NCI-H2171 (cell line): ENCODE measurements around the gene PDHB.
"Not testable (repeated sequence)": the region's sequence is repeated elsewhere in the genome, so short reads cannot be mapped to it uniquely, and the experiment has no call there.

Source experiments
- DNase-seq: peaks from one replicate; lab custom pipeline; 2025; lab: John Stamatoyannopoulos, UW

Gene PDHB

GRCh38 chr3:58433400-58434167 lies at the start of gene PDHB:
PDHB (minus strand) TSS chr3:58433832; CDS start chr3:58433809, 23 bp downstream.
- peak; percentile 69 for DNase-seq

DNA sequence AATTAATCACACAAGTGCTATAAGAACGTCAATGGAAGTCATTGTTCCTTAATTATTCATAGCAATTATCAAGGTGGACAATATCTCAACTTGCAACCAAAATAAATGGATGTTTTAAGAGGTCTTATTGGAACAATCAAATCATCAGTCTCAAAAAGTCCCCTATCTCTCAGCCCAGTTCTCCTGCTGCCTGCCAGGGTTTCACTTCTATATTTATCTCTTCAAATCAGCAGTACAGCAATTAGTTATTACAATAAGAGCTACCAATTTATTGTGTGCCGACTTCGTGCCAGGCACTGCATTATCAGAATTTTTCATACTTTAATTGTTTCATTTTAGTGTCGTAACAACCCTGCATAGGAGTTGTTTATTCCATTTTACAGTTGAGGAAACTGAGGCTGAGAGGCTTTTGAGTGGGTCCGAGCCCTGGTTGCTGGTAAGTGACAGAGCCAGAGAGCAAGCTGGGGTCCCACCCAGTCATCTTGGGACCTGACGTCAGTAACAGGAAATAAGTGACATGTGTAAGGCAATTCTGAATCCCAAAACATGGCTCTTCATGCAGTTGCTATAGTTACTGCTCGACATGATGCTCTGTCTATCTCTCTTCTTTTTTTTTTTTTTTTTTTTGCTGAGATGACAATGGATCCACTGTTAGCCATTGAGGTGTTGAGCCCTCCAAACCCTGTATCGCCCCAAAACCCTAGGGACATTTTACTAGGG lies 49.4 kb upstream of the PDHB start:
- no peak for DNase-seq

GRCh38 chr3:58480309-58480708 lies 46.7 kb upstream of the PDHB start:
- no peak for DNase-seq

DNA sequence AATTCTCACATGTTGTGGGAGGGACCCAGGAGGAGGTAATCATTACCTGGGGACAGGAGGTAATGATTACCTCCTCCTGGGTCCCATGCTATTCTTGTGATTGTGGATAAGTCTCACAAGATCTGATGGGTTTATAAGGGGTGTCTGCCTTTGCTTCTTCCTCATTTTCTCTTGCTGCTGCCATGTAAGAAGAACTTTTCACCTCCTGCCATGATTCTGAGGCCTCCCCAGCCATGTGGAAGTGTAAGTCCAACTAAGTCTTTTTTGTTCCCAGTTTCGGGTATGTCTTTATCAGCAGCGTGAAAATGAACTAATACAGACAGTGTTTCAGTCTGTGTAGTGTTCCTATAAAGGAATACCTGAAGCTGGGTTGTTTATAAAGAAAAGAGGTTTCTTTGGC lies 45.1 kb upstream of the PDHB start:
- no peak for DNase-seq

DNA sequence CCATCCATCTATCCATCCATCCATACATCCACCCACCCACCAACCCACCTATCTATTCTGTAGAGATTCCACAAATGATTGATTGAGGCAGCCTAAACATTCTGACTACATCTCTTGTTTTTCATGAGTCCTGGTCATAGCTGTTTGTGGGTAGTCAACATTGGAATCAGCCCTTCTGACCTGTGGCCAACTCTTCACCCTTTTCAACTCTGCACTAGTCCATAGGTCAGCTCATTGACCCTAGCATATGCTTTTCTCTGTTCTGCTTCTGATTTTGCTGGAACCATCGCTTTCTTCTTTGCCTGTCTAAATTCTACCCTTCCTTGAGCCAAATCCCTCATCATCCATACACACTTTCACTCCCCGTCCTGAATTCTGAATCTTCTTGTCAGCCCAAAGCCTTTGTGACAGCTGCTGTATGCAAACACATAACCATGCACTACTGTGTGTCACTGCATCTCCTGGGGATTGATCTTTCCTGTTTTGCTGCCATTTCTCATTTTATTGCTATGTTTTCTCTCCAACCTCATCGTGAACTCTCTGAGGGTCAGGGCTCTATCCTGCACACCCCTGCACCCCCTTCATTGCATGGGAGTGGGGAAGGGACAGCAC lies 41.4 kb upstream of the PDHB start:
- no peak for DNase-seq

DNA sequence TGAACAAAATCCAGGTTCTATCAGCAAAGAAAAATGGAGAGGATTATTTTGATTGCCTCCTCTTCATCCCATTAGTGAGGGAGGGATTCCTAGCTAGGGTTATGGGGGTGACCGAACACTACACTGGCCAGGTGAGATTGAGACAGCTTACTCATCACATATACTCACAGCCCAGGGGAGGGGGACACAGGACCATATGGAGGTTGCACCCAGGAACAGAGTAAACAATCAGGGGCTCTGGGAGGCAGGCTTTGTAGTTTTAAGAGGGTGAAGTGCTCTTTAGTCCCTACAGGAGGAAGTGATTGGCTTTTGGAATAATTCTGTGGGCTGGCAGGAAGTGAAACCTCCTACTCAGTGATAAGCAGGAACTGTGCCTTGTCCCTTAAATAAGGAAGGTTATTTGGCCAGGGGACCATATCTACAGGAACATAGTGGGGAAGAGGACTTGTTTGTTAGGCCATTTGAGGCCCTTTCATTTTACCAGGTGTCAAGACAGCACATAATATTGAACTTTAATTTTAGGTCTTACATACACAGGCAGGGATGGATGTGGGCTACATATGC lies 40.8 kb upstream of the PDHB start:
- DNase-seq, result no peak

DNA sequence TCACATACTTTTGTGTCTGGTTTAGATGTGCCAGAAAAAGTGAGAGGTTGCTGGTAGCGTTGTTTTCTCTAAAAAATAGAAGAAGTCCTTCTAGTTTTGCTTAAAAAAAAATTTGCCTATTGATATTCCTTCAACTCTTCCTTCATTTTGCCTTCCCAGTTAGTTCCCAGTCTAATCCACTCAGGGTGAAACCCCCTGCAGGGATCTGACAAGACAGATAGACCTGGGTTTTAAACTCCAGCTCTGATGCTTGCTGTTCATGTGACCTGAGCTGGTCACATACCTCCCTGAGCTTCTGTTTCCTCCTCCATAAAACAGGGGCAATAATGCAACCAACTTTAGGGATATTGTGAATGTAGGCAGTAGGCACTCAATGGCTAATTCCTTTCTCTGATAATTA lies 39.6 kb upstream of the PDHB start:
- no peak for DNase-seq

DNA sequence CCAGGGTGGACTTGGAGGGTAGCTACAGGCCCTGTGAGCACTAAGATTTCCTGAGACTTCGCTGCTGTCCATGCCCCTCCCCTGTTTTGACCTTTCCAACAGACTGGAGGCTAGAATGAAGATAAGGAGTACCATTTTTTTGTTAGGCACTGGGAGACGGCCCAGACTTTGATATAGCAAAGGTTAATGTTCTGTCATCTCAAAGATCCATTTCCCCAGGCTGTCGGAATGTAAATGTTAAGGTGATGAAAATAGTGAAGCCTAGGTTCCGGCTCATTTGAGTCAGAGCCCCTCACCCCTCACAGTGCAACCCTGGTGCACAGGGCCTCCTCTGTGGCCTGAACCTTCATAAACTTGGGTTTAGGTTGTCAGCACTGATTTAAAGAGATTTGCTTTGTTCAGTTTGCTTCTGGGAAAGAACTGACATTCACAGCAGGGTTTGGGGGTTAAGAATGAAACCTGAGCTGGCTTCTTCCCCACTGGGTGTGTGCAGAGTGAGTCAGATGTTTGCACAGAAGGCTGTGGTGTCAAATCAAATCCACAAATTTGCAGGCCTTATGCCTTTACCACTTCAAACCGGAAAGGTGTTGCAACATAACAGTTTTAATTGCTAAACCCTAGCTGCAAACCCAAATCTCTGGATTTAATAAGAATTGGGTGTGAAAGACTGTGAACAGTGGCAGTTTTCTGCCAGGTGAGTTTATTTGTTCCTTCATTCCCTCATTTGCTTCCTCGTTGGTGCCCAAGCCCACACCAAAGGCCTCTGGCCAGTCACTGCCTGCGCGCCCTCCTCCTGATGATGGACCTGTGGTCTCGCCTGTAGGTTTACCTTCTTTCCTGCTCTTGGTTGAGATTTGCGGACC lies 37.6 kb upstream of the PDHB start:
- DNase-seq, result peak; percentile 49

DNA sequence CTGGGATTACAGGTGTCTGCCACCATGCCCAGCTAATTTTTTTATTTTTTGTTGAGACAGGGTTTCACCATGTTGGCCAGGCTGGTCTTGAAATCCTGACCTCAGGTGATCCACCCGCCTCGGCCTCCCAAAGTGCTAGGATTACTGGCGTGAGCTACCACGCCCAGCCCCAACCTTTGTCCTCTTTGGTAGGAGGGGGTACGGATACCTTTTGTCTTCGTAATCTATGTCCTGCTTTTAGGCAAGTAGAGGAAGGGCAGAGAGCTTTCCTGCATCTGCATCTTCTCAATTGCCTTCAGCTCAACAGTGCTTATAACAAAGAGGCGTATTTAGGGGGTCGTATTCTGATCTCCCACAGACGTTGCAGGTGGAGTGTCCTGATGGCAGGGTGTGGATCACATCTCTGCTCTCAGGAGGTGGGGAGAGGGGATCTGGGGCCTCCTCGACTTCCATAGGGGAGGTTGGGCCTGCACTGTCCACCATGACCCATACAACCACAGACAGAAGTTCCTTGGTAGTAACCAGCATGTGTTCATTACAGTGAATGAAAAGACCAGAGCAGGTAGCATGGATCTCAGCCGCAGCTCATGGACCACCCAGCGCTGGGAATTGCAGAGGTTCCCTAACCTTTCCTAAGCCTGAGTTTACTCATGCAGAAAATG lies 36.9 kb upstream of the PDHB start:
- DNase-seq, result no peak

GRCh38 chr3:58469096-58469495 lies 35.5 kb upstream of the PDHB start:
- no peak for DNase-seq

- DNase-seq, result no peak
These were observed 33.4 kb upstream of the PDHB start for GRCh38 chr3:58466899-58467563.

- no peak for DNase-seq
These were observed 31.2 kb upstream of the PDHB start for GRCh38 chr3:58464866-58465265.

- DNase-seq, result no peak
These were observed 30.3 kb upstream of the PDHB start for GRCh38 chr3:58463942-58464271.

GRCh38 chr3:58463181-58463941 lies 29.7 kb upstream of the PDHB start:
- DNase-seq, result peak; percentile 54

GRCh38 chr3:58462829-58463180 lies 29.2 kb upstream of the PDHB start:
- DNase-seq, result no peak

DNA sequence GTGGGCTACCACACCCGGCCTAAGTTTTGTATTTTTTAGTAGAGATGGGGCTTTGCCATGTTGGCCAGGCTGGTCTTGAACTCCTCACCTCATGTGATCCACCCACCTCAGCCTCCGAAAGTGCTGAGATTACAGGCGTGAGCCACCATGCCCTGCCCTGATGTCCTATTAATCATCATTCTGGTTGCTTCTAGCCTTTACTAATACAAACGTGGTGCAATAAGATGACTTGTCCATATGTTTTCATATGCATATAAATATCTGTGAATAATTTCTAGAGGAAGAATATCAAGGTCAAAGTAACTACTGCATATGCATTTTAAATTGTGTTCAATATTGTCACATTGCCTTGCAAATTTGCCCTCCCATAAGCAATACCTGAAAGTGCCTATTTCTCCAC lies 25.5 kb upstream of the PDHB start:
- no peak for DNase-seq

- DNase-seq, result no peak
These were observed 18.5 kb upstream of the PDHB start for GRCh38 chr3:58452176-58452575.

GRCh38 chr3:58441514-58442450 lies 8.2 kb upstream of the PDHB start:
- DNase-seq, result no peak

DNA sequence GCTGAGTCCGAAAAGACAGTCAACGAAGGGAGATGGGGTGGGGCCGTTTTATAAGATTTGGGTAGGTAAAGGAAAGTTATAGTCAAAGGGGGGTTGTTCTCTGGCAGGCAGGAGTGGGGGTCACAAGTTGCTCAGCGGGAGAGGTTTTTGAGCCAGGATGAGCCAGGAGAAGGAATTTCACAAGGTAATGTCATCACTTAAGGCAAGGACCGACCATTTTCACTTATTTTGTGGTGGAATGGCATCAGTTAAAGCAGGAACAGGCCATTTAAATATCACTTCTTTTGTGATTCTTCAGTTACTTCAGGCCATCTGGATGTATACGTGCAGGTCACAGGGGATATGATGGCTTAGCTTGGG lies 7.3 kb upstream of the PDHB start:
- not testable (repeated sequence) for DNase-seq
